Common myeloid progenitor, CD34-positive (primary cell): Measurements from ENCODE around the gene ACOXL.

Source experiments
- CTCF ChIA-PET: fragments of 350-600 bp; sonication (Branson Sonifier 250); formaldehyde crosslinking; loops from one replicate; lab custom pipeline; 2021; ENCODE audit warnings: antibody characterized with exemption; lab: Charles Lee
- POLR2A ChIA-PET: fragments of 350-600 bp; sonication (Branson Sonifier 250); formaldehyde crosslinking; loops from one replicate; lab custom pipeline; 2021; ENCODE audit warnings: antibody characterized with exemption; lab: Charles Lee
- DNase-seq, 3 donors: peaks; one replicate each; pipeline versions ENCODE4 v3.0.0 to v3.0.0-alpha.2; 2013
- H3K27ac ChIP-seq, 2 experiments: 1 replicate in 1 of 2; 2 replicates in 1 of 2; pipeline ENCODE4 v1.7.0; 2013; ENCODE audit warnings: inconsistent platforms in 2 of 2, low read length in 2 of 2, mild to moderate bottlenecking in 2 of 2, low read depth in 1 of 2, moderate library complexity in 1 of 2; ENCODE audit not compliant: severe bottlenecking in 2 of 2, insufficient read depth in 1 of 2, poor library complexity in 1 of 2
- H3K27me3 ChIP-seq, 5 experiments: replicated peaks in 2 of 5; 1 replicate in 3 of 5; 2 replicates in 2 of 5; pipeline versions ENCODE4 v1.6.1 to v1.7.0; 2013; ENCODE audit warnings: low read length in 4 of 5, mild to moderate bottlenecking in 2 of 5, moderate library complexity in 2 of 5, inconsistent platforms in 1 of 5; ENCODE audit not compliant: insufficient read depth in 5 of 5, control insufficient read depth in 4 of 5
- H3K36me3 ChIP-seq, 4 experiments: 1 replicate in 2 of 4; 2 replicates in 2 of 4; pipeline versions ENCODE4 v1.6.1 to v1.7.0; 2013; ENCODE audit warnings: low read length in 3 of 4, control low read depth in 1 of 4, mild to moderate bottlenecking in 1 of 4; ENCODE audit not compliant: control insufficient read depth in 4 of 4, insufficient read depth in 4 of 4
- H3K4me1 ChIP-seq, 4 experiments: 1 replicate in 3 of 4; 2 replicates in 1 of 4; pipeline versions ENCODE4 v1.6.1 to v1.7.1; 2013; ENCODE audit warnings: low read length in 3 of 4, mild to moderate bottlenecking in 3 of 4, control low read depth in 1 of 4, inconsistent platforms in 1 of 4, moderate library complexity in 1 of 4; ENCODE audit not compliant: control insufficient read depth in 4 of 4, insufficient read depth in 4 of 4; ENCODE audit errors: control extremely low read depth in 1 of 4
- H3K4me3 ChIP-seq, 7 experiments: 1 replicate in 4 of 7; 2 replicates in 3 of 7; pipeline versions ENCODE4 v1.5.1 to v1.7.0; 2013; ENCODE audit warnings: mild to moderate bottlenecking in 7 of 7, low read length in 6 of 7, moderate library complexity in 6 of 7, inconsistent platforms in 2 of 7, low read depth in 2 of 7, control low read depth in 1 of 7; ENCODE audit not compliant: insufficient read depth in 4 of 7, control insufficient read depth in 1 of 7; ENCODE audit errors: extremely low read depth in 1 of 7
- H3K9me3 ChIP-seq, 5 experiments: 1 replicate in 4 of 5; 2 replicates in 1 of 5; pipeline versions ENCODE4 v1.6.1 to v1.7.1; 2013; ENCODE audit warnings: low read length in 4 of 5, mild to moderate bottlenecking in 2 of 5, inconsistent platforms in 1 of 5, low read depth in 1 of 5, moderate library complexity in 1 of 5; ENCODE audit not compliant: control insufficient read depth in 4 of 5, insufficient read depth in 2 of 5; ENCODE audit errors: control extremely low read depth in 1 of 5
- WGBS: methylation state at CpG from one replicate; pipeline ENCODE4 v1.1.5; 2013; ENCODE audit not compliant: insufficient coverage; 5-methylcytosine and 5-hydroxymethylcytosine counted together

The ACOXL gene

DNA sequence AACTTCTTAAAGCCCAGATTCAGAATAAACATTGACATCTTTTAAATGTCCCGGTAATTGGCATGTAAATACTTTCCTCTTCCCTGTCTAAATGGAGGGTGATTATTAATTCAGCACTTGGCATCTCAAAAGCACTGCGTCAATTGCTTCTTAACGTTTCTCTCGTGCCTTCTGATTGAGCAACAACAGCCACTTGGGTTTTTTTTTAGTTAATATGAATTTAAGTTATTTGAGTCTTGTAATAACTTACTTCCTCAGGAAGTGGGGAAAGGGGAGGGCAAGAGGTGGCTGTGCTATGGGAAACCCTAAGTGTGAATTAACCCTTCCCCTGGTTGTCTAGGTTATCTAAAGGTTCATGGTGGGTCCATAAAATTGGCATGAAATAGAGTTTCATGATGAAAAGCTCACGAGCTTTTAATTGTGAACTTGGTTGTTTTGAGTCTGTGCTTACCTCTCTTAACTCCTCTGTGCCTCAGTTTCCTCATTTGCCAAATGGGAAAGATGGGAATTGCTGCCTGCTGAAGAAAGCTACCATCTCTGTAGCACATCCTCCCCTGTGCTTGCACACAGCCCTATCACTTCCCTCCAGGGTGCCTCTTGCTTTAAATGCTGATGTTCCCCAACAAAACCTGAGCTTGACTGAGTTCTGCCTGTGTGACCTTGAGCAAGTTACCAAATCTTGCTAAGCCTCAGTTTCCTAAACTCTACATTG is 262.0 kb downstream of the ACOXL start:
- CTCF ChIA-PET: no interaction called here
- peak; percentile 10 to 61 (median 59) for DNase-seq
- H3K27ac ChIP-seq: no peak overlapping the region

GRCh38 chr2:110995911-110996310 is 263.5 kb downstream of the ACOXL start:
- DNase-seq: no peak
- peaks cover 0 to 14% (median 0%) of the 10 kb centered on the region in 5 experiments for H3K9me3 ChIP-seq
- POLR2A ChIA-PET: no interaction called here
- no peak overlapping the region for H3K4me3 ChIP-seq
- no peaks in the 10 kb centered on the region for H3K27me3 ChIP-seq
- CTCF ChIA-PET: no interaction called here
- H3K36me3 ChIP-seq: no peaks in the 10 kb centered on the region
- WGBS: 94% methylated on average over 3 of the region's 6 CpGs
- H3K27ac ChIP-seq: no peak overlapping the region
- H3K4me1 ChIP-seq: peaks cover 5 to 23% (median 13%) of the 10 kb centered on the region in 4 experiments

More for the DNA sequence above, 262.0 kb downstream of the ACOXL start:
- 80% methylated on average over 1 of the region's 5 CpGs for WGBS
- POLR2A ChIA-PET: no interaction called here
- Histone ChIP-seq H3K27me3 (no peaks in the 10 kb centered on the region), H3K36me3 (no peaks in the 10 kb centered on the region), H3K9me3 (peaks cover 0 to 9% (median 0%) of the 10 kb centered on the region in 5 experiments), H3K4me3 (no peak overlapping the region), H3K4me1 (peaks cover 5 to 23% (median 13%) of the 10 kb centered on the region in 4 experiments)

- CTCF ChIA-PET: no interaction called here
- DNase-seq: no peak
- H3K4me3 ChIP-seq: no peak overlapping the region
Measured at GRCh38 chr2:110997331-110998045, 265.1 kb downstream of the ACOXL start.

DNA sequence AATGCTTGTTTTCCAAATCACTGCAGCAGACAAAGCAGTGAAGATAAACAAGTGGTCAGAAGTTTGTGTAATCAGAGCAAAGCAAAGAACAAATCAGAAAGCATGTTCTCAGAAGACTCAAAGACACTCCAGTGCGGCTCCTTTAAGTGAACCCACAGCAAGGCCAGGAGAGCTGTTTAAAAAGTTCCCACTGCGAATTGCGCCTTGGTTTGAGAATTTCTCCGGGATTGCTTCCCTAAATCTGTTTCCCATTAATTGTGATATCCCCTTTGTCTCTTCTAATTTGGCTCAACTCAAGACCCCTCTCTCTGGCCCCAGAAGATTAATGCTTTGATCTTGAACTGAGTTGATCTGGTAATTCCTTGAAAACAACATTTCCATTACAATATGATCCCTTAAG is 265.9 kb downstream of the ACOXL start:
- Histone ChIP-seq H3K4me3 (no peak overlapping the region), H3K27me3 (no peaks in the 10 kb centered on the region), H3K27ac (no peak overlapping the region), H3K9me3 (peaks cover 0 to 15% (median 0%) of the 10 kb centered on the region in 5 experiments), H3K36me3 (no peaks in the 10 kb centered on the region), H3K4me1 (peaks cover 5 to 14% (median 13%) of the 10 kb centered on the region in 4 experiments)
- CTCF ChIA-PET: interaction anchor here (0.6 kb wide), 1 partner anchor 890 kb away, joined by 3 read pairs; no protein-coding TSS in a partner anchor
- POLR2A ChIA-PET: no interaction called here
- WGBS: 83% methylated on average over 4 of the region's 4 CpGs
- no peak for DNase-seq

More at GRCh38 chr2:110997331-110998045, 265.1 kb downstream of the ACOXL start:
- no CpG with 5 or more reads among the region's 6 CpGs for WGBS
- H3K27me3 ChIP-seq: no peaks in the 10 kb centered on the region
- H3K27ac ChIP-seq: no peak overlapping the region
- no peaks in the 10 kb centered on the region for H3K36me3 ChIP-seq
- peaks cover 5 to 19% (median 13%) of the 10 kb centered on the region in 4 experiments for H3K4me1 ChIP-seq
- H3K9me3 ChIP-seq: peaks cover 0 to 15% (median 0%) of the 10 kb centered on the region in 5 experiments
- POLR2A ChIA-PET: no interaction called here

DNA sequence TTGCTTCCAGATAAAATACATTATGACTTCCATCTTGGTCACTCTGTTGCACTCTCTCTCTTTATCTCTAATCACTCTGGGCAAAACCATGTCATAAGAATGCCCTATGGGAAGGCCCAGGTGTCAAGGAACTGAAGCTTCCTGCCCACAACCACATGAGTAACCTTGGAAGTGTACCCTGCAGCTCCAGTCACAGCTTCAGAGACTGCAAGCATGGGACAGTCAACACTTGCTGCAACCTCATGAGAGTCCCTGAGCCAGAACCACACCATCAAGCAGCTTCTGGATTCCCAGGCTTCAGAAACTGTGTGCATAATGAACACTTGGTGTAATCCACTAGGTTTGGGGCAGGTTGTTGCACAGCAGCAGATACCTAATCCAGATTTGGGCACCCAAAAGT is 267.3 kb downstream of the ACOXL start:
- Histone ChIP-seq H3K9me3 (peaks cover 0 to 15% (median 0%) of the 10 kb centered on the region in 5 experiments), H3K36me3 (no peaks in the 10 kb centered on the region), H3K4me3 (no peak overlapping the region), H3K27ac (no peak overlapping the region), H3K27me3 (no peaks in the 10 kb centered on the region), H3K4me1 (peaks cover 0 to 2% (median under 1%) of the 10 kb centered on the region in 4 experiments)
- ChIA-PET POLR2A (no interaction called here), CTCF (no interaction called here)
- no peak for DNase-seq

DNA sequence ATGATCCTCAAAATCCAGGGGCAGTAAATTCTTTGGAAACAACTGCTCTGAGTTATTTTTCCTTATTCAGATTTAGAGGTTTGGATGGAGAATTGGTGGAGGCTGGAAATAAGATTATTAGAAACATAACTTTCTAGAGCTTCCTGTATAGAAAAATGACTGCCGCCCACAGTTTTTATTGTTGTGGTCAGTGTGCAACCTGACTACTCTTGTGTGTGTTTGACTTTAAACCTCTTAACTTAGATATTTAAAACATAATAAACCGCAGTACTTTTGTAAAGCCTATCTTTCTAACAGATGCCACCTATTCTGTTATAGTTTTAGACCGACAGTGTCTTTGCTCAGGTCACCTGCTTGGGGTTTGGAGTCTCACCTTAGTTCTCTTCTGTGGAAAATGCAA is 272.9 kb downstream of the ACOXL start:
- Histone ChIP-seq H3K4me1 (no peaks in the 10 kb centered on the region), H3K27ac (no peak overlapping the region), H3K4me3 (no peak overlapping the region), H3K27me3 (no peaks in the 10 kb centered on the region), H3K36me3 (no peaks in the 10 kb centered on the region), H3K9me3 (peaks cover 0 to 9% (median 0%) of the 10 kb centered on the region in 5 experiments)
- 86% methylated on average over 1 of the region's 3 CpGs for WGBS
- no peak for DNase-seq
- ChIA-PET CTCF (interaction anchor here (1.0 kb wide), 1 partner anchor 39 kb away, joined by 3 read pairs; no protein-coding TSS in a partner anchor), POLR2A (no interaction called here)

DNA sequence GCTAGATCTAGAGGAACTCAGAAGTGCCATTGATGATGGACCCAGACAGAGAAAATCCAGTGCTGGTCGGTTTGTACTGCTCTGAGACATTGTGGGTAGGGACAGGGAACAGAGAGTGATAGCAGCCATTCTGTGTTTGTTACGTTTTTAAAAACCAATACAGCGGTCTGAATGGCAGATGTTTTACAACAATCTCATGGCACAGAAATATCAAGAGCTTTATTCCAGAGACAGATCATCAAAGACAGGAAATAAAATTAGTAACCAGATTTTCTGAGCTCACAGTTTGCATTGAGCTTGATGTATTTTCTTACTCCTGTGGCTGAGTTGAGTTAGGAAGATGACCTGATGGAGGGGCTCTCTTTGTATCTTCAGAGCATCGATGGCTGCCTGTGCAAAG is 273.4 kb downstream of the ACOXL start:
- H3K27me3 ChIP-seq: no peaks in the 10 kb centered on the region
- no peaks in the 10 kb centered on the region for H3K36me3 ChIP-seq
- ChIA-PET POLR2A (no interaction called here), CTCF (interaction anchor here (1.0 kb wide), 1 partner anchor 38 kb away, joined by 3 read pairs; no protein-coding TSS in a partner anchor)
- peaks cover 0 to 6% (median 0%) of the 10 kb centered on the region in 5 experiments for H3K9me3 ChIP-seq
- no peaks in the 10 kb centered on the region for H3K4me1 ChIP-seq
- 97% methylated on average over 4 of the region's 4 CpGs for WGBS
- H3K4me3 ChIP-seq: no peak overlapping the region
- no peak for DNase-seq
- no peak overlapping the region for H3K27ac ChIP-seq
